Stimulated activated CD8-positive, alpha-beta memory T cell treated with anti-CD3 and anti-CD28 coated beads, Interleukin-15, amount 100 ng/mL, for 4 hours (primary cell): ENCODE data around the gene UBE2Q1.

Source experiments
- DNase-seq, 2 donors: peaks; one replicate each; pipeline ENCODE4 v3.0.0-alpha.2; 2020; ENCODE audit warnings: low read depth in 2 of 2

UBE2Q1 gene

DNA sequence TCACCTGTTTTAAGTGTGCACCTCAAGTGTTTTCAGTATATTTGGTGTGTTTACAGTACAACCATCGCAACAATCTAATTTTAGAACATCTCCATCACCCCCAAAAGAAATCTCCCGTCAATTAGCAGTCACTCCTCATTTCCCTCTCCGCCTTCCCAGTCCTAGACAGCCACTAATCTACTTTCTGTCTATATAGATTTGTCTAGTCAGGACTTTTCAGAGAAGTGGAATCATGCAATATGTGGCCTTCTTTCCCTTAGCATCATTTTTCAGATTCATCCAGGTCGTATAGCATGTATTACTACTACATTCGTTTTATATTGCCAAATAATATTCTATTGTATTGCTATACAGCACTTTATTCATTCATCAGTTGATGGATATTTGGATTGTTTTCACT is 54.6 kb downstream of the UBE2Q1 start:
- DNase-seq, result no peak

- no peak for DNase-seq
Measured at GRCh38 chr1:154502744-154503115, 55.7 kb downstream of the UBE2Q1 start.

- no peak for DNase-seq
Measured at GRCh38 chr1:154502066-154502743, 56.3 kb downstream of the UBE2Q1 start, which contains the start of the genes SHE and TDRD10. Gene SHE (minus strand): TSS chr1:154502412. CDS start chr1:154502026, 386 bp downstream. Gene TDRD10 (plus strand): TSS chr1:154502219. CDS start chr1:154506904, 4,685 bp downstream.

DNA sequence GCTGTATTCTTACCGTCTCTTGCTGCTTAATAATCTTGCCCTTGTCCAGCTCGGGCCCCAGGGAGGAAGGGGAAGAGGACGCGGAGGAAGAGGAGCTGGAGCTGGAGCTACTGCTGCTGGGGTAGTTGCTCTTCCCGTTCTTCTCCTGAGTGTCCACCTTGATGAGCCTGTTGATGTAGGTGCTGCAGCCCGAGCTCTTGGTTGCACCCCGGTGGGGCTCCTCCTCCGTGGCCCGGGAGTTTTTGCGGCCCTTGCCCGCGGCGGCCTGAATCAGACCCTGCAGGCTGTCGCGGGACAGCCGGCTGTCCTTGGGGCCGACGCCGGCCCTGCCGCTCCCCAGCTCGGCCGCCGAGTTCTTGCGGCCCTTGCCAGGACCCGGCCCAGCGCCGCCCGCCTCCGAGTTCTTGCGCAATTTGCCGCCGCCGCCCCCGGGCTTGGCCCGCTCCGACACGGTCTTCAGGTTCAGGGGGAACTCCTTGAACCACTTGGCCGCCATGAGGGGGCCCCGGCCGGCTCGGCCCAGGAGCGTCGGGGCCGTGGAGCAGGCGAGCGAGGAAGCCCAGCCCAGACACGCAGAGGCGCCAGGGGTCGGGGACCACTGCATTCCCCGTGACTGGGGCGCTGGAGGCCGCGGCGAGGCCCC is 56.9 kb downstream of the UBE2Q1 start:
- no peak for DNase-seq

- DNase-seq, result no peak
Measured at GRCh38 chr1:154500533-154500932, 57.9 kb downstream of the UBE2Q1 start.

GRCh38 chr1:154499446-154499845 is 59.0 kb downstream of the UBE2Q1 start:
- DNase-seq, result no peak
